ENCODE results near the gene CABLES2.

Gene CABLES2

DNA sequence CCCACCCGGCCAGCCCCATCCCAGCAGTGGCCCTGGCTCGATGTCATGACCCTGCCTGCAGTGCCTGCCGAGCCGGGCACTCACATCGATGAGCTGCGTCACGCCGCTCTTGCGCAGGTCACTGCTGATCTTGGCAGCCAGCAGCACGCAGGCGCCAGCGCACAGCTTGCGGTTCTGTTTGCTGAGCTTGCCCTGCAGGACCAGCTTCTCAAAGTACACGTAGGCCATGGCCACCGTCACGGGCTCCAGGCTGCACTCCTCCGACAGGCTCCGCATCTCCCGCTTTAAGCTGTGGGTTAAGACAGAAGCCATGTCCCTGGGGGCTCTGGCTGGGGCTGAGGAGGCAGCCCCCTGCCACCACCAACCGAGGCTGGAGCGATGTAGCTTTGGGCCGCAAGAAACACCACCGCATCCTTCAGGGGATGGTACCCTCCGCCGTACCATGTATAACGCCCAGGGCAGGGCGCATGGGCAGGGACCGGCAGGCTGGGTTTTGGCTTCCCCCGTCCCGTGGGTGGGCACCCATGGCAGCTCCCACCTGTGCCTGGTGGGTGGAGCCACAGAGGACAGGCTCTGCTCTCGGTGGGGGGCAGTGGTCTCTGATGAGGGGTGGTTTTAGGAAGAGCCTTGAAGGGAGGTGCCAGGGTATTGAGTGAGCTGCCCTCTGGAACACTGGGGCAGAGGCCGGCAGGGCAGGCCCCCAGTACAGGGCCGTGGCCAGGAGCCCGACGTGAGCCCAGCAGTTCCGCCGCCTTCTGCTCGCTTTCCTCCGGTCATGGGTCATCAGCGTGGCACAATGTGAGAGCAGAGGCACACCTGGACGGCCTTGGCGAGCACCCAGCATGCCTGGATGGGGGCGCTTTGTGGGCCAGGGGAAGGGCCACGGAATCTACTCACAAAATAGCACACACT is 15.7 kb downstream of the CABLES2 start:
- DNase-seq: no peak

DNA sequence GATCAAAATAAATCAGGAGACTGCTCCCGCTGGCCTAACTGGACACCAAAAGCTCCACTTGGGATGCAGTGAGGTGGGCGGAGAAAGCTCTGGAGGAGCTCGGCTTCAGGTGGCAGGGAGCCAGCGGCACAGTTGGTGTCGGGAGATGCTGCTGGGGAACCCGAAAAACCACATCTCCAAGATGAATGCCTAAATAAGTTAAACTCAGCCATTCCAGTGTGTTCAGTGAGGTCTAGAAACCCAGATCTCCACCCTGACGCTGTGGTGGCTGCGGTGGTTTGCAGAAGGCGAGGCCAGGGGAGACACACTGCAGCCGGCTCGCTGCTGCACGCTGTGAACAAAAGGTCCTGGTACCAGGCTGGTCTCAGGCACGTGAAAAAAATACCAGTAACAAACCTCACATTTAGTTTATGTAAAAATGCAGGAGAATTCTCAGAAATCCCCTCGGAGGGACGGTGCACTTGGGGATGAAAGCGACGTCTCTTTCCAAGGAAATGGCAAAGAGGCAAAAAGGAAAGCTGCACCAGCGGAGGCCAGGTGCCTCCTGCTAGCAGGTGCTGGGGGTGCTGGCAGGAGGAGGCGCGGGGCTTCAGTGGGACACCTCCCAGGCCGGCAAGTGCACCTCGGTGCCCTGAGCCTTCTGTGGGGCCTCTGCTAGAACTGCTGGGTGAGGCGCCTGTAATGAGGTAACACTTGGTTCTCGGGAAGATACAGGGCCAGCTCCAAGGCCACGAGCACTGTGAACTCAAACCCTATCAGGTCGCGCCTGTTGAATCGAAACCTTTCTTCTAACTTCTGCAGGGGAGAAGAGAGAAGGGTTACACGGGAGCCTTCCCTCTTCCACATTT is 16.5 kb downstream of the CABLES2 start:
- no peak for DNase-seq

DNA sequence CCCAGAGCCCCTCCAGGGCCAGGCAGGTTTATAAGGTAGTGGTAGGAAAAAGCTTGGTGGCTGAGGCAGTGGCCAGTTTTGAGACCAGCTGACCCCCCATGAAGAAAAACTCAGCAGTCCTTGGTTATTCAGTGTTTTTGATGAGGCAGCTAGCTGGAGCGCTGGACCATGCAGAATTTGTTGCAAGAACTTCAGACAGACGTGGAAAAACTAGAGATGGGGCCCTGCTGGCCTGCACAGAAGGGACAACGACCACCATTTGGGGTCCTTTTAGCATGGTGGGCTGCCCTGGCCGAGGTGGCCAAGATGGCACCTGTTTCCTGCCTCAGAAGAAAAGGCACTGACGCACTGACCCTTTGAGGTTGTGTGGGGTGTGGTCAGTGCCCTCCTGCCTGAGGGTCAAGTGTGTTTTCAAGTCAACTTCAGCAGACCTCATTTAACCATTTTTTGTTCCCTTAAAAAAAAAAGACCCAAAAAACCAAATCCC is 17.4 kb downstream of the CABLES2 start:
- DNase-seq: no peak

DNA sequence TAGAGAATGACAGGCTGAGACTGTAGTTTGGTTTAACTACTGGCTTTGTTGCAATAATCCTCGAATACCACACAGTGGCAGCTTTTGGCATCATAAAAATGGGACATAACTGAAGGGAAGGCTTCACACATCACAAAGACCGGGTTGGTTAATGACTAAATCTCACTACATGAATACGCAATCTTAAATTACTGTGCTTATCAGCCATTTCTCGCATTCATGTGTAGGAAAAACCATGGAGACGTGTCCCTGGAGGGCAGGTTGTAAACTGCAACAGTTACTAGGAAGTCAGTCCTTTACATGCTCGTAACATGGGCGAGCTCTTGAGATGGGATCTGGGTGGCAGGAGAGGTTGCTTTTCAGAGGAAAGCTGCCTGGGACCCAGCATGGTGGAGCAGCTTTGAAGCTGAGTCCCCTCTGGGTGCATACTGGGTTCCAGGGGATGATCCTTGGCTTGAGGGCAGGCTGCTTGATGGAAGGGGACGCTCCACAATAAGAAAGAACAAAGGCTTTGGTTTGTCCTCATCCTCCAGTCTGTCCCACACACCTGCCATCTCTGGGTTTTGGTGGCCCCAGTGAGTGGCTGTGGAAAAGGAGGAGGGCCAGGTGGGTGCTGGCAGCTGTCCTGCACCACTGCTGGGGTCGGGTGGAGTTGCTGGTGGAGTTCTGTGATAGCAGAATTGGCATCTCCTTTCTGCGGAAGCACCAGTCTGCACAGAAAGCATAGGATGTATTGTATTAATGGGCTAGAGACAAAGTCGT is 18.1 kb downstream of the CABLES2 start:
- DNase-seq: no peak

DNA sequence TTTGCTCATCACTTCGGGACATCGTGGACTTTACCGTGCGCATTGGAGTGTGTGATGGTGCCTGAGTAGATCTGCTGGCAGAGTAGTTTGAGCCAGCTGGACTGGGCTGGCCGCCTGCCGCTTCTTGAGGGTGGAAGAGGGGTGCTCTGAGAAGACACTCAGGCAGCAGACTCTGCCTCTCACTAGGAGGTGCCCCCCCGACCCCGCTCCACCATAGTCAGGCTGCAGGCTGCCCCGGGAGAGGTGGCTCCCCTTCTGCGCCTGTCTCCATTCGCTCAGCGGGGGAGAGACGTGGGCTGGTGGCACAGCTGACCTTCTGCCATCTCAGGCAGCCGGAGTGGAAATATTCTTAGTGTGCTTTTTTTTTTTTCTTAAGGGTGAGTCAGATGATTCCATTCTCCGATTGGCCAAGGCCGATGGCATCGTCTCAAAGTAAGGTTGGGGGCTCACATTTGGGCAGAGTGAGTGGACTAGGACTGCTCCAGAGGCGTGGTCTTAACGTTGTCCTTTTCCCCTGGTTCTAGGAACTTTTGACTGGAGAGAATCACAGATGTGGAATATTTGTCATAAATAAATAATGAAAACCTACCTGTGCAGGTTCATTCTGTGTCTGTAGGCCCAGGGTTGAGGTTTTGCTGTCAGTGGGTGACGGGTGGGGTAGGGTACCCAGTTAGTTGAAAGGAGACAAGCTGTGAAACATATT is 19.0 kb downstream of the CABLES2 start:
- DNase-seq: no peak

DNA sequence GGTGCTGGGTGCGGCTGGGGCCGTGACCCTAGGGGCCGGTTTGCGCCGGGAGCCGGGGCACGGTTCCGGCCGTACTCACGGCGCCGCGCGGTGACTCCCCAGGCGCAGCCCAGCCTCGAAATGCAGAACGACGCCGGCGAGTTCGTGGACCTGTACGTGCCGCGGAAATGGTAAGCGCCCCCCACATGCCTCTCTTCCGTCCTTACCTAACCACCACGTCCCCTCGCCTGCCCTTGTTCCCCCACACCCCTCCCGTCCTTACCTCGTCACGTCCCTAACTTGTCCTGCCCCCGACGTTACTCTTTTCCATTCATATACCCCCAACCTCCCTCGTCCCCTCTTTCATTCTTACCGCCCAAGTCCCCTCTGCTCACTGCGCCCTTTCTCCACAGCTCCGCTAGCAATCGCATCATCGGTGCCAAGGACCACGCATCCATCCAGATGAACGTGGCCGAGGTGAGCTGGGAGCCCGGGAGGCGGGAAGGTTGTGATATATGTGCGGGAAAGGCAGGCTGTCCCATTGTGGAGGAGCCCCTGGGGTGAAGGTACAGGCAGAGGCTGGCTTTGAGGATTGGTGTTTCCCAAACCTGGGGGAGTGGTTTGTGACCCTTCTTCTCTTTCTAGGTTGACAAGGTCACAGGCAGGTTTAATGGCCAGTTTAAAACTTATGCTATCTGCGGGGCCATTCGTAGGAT is 19.7 kb downstream of the CABLES2 start:
- peak in 1 of 56 donors; percentile 58 for DNase-seq

DNA sequence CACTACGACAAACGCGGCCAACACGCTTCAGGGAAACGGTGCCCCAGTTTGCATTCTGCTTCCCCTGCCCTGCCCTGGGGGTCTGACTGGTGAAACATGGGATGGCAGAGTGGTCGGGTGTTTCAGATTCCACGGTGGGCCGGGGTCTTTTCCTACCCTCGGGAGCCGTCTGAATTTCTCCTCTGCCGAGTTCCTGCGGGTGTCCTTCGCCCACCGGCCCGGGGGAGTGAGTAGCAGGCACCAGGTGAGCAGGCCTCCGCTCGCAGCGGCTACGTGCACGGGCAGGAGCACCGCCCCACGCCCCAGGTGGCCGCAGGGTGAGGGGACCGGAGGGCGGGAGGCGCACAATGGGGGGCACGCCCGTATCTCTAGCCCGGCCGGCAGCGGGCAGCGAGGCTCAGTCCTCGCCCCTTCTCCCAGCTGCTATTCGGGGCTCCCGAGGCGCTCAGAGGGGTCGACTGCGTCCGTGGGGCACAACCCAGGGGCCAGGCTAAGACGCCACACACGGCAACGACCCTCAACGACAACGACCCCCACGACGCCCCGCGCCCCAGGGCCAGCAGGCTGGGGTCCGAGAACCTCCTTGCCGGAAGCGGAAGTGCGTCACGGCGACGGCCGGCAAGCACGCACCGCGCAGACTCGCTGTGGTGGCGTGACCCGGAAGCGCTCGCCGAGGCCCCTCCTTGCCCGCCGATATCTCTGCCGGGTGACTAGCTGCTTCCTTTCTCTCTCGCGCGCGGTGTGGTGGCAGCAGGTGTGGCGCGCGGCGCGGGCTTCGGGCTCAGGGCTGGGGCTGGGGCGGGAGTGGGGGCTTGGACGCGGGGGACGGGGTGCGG is 20.5 kb downstream of the CABLES2 start, which contains the start of gene RPS21:
RPS21 (plus strand) TSS at position 721 of the 836 bp plus-strand sequence. CDS start 236 bp downstream, outside the sequence.
- peak; percentile 39 to 94 (median 84) for DNase-seq

DNA sequence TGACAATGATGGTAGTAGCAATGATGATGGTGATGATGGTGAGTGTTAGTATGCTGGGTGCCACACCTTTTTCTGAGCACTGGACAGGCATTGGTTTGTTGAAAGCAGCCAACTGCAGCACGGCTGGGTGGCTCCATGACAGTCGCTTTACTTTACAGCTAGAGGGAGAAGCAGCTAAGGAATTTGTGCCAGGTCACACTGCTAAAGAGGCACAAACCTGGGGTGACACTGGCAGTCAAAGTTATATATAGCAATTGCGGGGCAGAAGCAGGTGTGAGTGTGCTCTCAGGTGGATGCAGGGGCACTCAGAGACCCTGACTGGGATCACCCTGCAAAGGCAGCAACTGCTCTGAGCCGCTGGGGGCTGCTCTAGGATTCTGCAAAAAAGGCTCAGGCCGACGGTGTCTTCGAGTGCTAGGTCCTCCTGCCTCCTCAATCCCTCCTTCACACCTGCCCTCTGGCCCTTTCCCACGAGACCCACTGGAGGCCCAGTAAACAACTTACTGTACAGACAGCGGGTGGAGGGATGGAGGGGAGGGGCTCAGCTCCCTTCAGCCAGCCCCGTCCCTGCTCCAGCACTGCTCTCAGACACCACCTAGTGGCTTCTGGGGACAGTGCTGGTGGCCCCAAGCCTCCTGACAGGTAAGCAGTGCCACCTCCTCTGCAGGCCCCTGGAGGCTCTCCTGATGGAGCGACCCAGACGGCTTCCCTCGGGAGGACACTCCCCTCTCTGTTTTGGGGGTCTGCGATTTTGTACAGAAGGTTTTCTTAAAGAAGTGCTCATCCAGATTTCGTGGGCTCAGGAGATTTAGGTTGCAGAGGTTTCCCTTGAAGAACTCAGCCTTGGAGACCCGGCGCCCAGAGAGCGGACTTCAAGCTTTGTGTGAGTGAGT is 24.5 kb downstream of the CABLES2 start:
- peak in 48 of 56 donors; percentile 6 to 80 (median 48) for DNase-seq

DNA sequence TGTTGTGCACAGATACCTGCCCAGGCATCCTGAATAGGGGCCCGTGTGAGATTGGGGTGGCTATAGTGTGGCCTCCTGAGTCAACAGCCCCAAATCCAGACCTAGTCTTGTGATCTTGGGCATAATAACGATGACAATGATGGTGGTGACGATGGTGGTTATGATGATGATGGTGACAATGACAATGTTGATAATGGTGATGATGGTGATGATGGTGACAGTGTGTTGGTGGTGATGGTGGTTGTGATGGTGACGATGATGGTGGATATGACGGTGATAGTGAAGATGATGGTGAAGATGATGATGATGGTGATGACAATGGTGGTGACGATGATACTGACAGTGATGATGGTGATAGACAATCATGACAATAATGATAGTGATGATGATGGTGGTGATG is 25.2 kb downstream of the CABLES2 start:
- DNase-seq: no peak

DNA sequence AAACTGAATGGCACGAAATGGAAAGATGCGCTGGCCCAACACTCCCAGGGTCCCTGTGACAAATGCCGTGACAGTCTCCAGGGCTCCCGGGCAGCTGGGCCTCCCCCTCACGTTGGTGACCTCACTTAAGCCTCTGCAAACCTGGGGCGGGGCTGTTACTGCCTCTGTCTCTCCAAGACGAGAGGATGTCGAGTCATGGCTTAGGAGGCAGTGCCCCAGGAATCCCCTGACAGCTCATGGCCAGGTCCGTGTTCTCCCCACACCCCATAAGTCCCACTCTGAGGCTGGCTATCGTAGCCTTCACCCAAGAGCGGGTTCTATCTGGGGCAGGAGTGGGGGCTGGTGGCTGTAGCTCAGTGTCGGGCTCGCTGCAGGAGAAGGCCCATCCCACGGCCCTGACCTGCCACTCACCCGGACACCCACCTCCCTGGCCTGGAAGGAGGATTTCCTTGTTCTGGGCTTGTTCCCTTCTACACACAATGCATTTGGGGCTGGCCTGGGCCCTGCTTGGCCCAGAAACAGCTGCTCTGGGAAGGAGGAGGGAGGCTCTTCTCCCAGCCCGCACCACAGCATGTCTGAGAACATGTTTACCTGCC is 25.8 kb downstream of the CABLES2 start:
- no peak for DNase-seq

DNA sequence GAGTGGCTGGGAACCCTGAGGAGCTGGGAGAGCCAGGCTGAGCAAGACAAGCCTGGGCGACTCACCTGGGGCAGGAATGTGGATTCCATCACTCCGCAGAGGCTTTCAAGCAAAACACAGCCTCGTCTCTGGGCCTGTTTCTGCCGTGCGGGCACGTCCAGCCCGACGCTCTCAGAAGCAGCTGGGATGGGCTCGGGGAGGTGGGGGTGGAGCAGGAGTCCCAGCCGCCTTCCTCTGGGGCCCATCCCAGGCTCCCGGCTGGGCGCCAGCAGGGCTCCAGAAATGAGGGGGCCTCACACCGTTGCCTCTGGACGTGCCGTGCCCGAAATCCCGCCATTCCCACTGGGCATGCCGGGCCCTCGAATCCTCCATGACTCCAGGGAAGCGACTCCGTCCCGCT is 28.9 kb downstream of the CABLES2 start:
- DNase-seq: no peak

DNA sequence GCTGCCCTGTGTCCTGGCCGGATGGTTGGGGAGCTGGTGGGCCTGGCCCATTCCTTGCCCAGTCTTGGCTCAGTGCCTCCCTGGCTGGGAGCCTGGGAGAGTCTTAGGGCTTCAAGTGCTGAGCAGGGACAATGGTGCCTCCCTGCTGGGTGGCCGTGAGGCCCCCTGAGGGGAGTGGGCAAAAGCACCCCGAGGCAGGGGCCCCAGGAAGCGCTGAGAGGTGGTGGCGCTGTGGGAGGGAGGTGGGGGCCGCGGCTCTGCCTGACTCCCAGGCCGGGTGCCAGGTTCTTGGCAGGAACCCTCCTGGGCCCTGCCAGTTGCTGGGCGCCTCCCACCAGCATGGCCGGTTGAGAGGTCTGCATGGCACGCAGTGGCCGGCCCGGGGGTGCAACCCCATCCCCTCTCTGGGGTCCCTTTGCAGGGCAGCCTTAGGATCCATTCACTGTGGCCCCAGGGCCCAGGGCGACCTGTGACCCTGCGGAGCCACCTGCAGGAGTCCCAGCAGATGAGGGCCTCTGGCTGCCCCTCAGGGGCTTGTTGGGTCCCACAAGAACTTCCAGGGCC is 29.4 kb downstream of the CABLES2 start:
- peak in 36 of 56 donors; percentile 14 to 70 (median 36) for DNase-seq

DNA sequence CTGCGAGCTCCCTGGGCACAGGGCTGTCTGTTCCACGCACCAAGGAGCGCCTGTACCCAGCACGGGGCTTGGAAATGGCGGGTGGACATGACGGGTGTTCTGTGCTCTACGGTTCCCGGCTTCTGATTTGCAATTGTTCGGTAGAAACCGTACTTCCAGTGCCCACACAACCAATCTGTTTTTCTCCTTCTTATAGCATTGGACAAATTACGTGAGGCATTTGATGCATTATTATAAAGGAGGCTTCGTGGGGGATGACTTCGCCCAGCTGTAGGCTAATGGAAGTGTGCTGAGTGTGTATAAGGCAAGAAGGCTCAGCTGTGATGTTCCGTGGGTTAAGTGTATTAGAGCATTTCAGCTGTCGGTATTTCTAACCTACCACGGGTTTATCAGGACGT is 30.0 kb downstream of the CABLES2 start:
- no peak for DNase-seq

DNA sequence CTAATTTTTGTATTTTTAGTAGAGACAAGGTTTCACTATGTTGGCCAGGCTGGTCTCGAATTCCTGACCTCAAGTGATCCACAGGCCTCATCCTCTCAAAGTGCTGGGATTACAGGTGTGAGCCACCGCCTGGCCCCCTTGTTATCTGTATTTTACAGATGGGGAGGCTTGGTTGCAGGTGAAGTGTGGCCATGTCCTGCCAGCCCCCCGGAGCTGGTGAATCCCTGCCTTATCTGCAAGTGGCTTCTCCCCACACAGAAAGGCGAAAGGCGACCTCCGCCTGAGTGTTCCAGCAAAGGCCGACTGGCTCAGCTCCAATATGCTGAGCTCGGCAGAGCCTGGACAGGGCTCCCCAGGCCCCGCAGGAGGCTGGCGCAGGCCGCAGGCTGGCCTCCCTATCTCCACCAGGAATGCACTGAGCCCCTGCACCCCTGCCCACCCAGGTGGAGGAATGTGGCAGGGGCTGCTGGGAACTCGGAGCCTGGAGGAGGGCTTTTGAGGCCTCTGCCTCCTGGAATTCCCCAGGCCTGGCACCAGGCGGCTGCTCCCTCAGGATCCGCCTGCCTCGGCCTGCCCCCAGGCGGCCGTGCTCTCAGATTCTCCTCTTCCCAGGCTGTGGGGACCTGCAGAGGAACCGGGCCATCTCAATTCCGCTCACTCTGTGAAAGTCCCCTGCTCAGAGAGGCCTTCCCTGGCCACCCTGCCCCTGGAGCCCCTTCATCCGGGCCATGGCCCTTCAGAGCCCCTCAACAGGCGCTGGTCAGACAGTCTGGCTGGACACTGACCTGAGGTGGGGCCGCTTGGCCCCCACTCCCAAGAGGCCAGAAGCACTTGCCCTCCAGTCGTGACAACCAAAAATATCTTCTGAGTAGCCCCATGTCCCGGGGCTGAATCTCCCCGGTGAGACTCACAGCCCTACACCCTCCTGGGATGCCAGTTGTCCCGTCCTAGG is 30.7 kb downstream of the CABLES2 start:
- peak in 4 of 56 donors; percentile 6 to 46 (median 29) for DNase-seq

DNA sequence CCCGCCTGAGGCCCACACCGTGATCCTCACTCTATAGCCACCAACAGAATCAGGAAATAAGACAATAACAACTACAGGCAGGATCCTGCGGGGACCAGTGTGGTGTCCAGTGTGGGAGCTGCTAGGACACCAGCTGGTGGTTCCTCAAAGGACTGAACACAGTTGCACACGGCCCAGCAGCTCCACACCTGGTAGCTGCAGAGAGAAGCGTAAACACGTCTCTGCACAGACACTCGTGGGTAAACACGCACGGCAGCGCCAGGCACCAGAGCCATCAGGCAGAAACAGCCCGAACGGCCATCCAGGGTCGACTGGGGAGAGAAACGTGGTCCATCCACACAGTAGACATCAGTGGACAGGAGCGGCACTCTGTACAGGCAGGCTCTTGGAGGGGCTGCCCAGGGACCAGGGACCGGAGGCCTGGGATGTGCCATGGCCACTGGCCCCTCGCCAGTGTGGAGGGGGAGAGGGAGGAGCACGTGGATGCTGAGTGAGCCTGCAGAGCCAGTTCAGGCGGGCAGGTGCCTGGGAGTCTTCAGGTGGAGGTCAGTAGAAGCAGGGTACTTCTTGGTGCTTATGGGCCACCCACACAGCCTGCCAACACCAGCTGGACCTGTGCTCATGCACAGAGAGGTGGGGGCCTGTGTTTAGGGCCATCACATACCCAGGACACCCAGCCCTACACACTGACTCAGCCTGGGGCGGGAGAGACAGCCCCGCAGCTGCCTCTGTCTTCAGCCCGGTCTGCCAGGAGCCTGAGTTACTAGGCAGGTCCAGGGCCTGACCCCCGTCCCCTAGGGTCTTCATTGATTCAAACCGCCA is 32.5 kb downstream of the CABLES2 start:
- DNase-seq: no peak
